ENCODE results near the gene EXT2.
A peak's percentile ranks its signal among the peaks of the same experiment; 100 is the strongest.

EXT2 gene

GRCh38 chr11:44269369-44270351, 174.2 kb downstream of the EXT2 start:
- peak; percentile 88 for DNase-seq

GRCh38 chr11:44270403-44271273, 175.2 kb downstream of the EXT2 start:
- DNase-seq, result peak; percentile 71

GRCh38 chr11:44271286-44271685, 175.8 kb downstream of the EXT2 start:
- no peak for DNase-seq

GRCh38 chr11:44274404-44274803, 178.9 kb downstream of the EXT2 start:
- no peak for DNase-seq

- no peak for DNase-seq
Measured at GRCh38 chr11:44275241-44275640, 179.8 kb downstream of the EXT2 start.

GRCh38 chr11:44275961-44276550, 180.6 kb downstream of the EXT2 start:
- no peak for DNase-seq

- DNase-seq, result no peak
Measured at GRCh38 chr11:44277196-44278090, 182.0 kb downstream of the EXT2 start.

- no peak for DNase-seq
Measured at GRCh38 chr11:44279483-44279882, 184.0 kb downstream of the EXT2 start.

GRCh38 chr11:44280257-44280656, 184.8 kb downstream of the EXT2 start:
- DNase-seq, result no peak

- DNase-seq, result no peak
Measured at GRCh38 chr11:44281151-44281550, 185.7 kb downstream of the EXT2 start.

GRCh38 chr11:44282620-44283019, 187.1 kb downstream of the EXT2 start:
- DNase-seq, result no peak

GRCh38 chr11:44285756-44286155, 190.3 kb downstream of the EXT2 start:
- peak; percentile 10 for DNase-seq

GRCh38 chr11:44286268-44286880, 190.9 kb downstream of the EXT2 start:
- DNase-seq, result peak; percentile 44

GRCh38 chr11:44286911-44287310, 191.4 kb downstream of the EXT2 start:
- no peak for DNase-seq

- no peak for DNase-seq
Measured at GRCh38 chr11:44288133-44288526, 192.7 kb downstream of the EXT2 start.

- DNase-seq, result no peak
Measured at GRCh38 chr11:44290208-44290607, 194.7 kb downstream of the EXT2 start.
